ENCODE measurements around the gene CPVL.
A peak's percentile ranks its signal among the peaks of the same experiment; 100 is the strongest.
"Not testable (repeated sequence)": the region's sequence is repeated elsewhere in the genome, so short reads cannot be mapped to it uniquely, and the experiment has no call there.

CPVL gene

GRCh38 chr7:29116361-29117200 is 29.8 kb downstream of the CPVL start:
- DNase-seq, result no peak

GRCh38 chr7:29115753-29116152 is 30.6 kb downstream of the CPVL start:
- no peak for DNase-seq

- no peak for DNase-seq
Observed at GRCh38 chr7:29115130-29115687, 31.1 kb downstream of the CPVL start.

- DNase-seq, result not testable (repeated sequence)
Observed at GRCh38 chr7:29114266-29114665, 32.1 kb downstream of the CPVL start.

GRCh38 chr7:29113384-29114102 is 32.8 kb downstream of the CPVL start:
- DNase-seq, result no peak

GRCh38 chr7:29112721-29113120 is 33.6 kb downstream of the CPVL start:
- DNase-seq, result no peak

- no peak for DNase-seq
Observed at GRCh38 chr7:29109899-29110298, 36.4 kb downstream of the CPVL start.

GRCh38 chr7:29109358-29109757 is 37.0 kb downstream of the CPVL start:
- DNase-seq, result no peak

GRCh38 chr7:29107056-29107455 is 39.3 kb downstream of the CPVL start:
- no peak for DNase-seq

GRCh38 chr7:29106669-29106988 is 39.7 kb downstream of the CPVL start:
- DNase-seq, result no peak

- DNase-seq, result peak; percentile 76
Observed at GRCh38 chr7:29105752-29106668, 40.3 kb downstream of the CPVL start.

GRCh38 chr7:29105191-29105590 is 41.1 kb downstream of the CPVL start:
- no peak for DNase-seq

GRCh38 chr7:29102558-29103151 is 43.7 kb downstream of the CPVL start:
- DNase-seq, result peak; percentile 52

GRCh38 chr7:29100924-29101323 is 45.4 kb downstream of the CPVL start:
- DNase-seq, result no peak

GRCh38 chr7:29099896-29100847 is 46.2 kb downstream of the CPVL start:
- no peak for DNase-seq

- no peak for DNase-seq
Observed at GRCh38 chr7:29096446-29096730, 49.9 kb downstream of the CPVL start.

GRCh38 chr7:29095631-29096445 is 50.5 kb downstream of the CPVL start:
- no peak for DNase-seq

GRCh38 chr7:29093091-29093490 is 53.2 kb downstream of the CPVL start:
- DNase-seq, result not testable (repeated sequence)

- no peak for DNase-seq
Observed at GRCh38 chr7:29091715-29092114, 54.6 kb downstream of the CPVL start.

- DNase-seq, result peak; percentile 56
Observed at GRCh38 chr7:29090836-29091601, 55.3 kb downstream of the CPVL start.
